ENCODE results near the gene MORN1.

MORN1 gene

GRCh38 chr1:2368053-2368744 lies 23.2 kb downstream of the MORN1 start:
- DNase-seq = no peak

- no peak for DNase-seq
These were observed 27.4 kb downstream of the MORN1 start for GRCh38 chr1:2363847-2364513.

GRCh38 chr1:2360588-2361364 lies 30.6 kb downstream of the MORN1 start:
- DNase-seq = no peak

- no peak for DNase-seq
These were observed 32.4 kb downstream of the MORN1 start for GRCh38 chr1:2358651-2359640.

- no peak for DNase-seq
These were observed 33.3 kb downstream of the MORN1 start for GRCh38 chr1:2358072-2358471.

- no peak for DNase-seq
These were observed 34.2 kb downstream of the MORN1 start for GRCh38 chr1:2356911-2357845.

GRCh38 chr1:2356401-2356800 lies 35.0 kb downstream of the MORN1 start:
- no peak for DNase-seq

- no peak for DNase-seq
These were observed 35.7 kb downstream of the MORN1 start for GRCh38 chr1:2355373-2356261.

GRCh38 chr1:2354511-2355372 lies 36.6 kb downstream of the MORN1 start:
- no peak for DNase-seq

GRCh38 chr1:2353551-2354438 lies 37.6 kb downstream of the MORN1 start:
- DNase-seq = no peak

- no peak for DNase-seq
These were observed 38.3 kb downstream of the MORN1 start for GRCh38 chr1:2352897-2353550.

GRCh38 chr1:2352341-2352896 lies 38.9 kb downstream of the MORN1 start:
- no peak for DNase-seq

GRCh38 chr1:2351723-2352122 lies 39.6 kb downstream of the MORN1 start:
- DNase-seq = no peak

GRCh38 chr1:2350911-2351655 lies 40.3 kb downstream of the MORN1 start:
- DNase-seq = no peak

GRCh38 chr1:2350501-2350900 lies 40.9 kb downstream of the MORN1 start:
- no peak for DNase-seq

GRCh38 chr1:2349806-2350205 lies 41.5 kb downstream of the MORN1 start:
- no peak for DNase-seq
